GM12878 (cell line): ENCODE data around the gene COX6B2. TPM values are rescaled to one million over a fixed set of nuclear protein-coding genes. Genes with fewer than 3 reads are reported as not detected.

Experiments used
- ATAC-seq: fragments of 200-7000 bp; cut with Tn5 transposase; 3 replicates; pipeline ENCODE4 v1.9.1; 2020; ENCODE audit warnings: mild to moderate bottlenecking, moderate library complexity
- BruUV-seq: library from RNA; stranded (reverse); fragments of 400-500 nt; replicated peaks from 2 replicates; lab custom pipeline; 2021; lab: Mats Ljungman, UMichigan
- CTCF ChIA-PET: fragments of 300-600 bp; sonication (Branson Sonifier 250); formaldehyde crosslinking; extraction: SDS; loops from one replicate; lab custom pipeline; 2021; ENCODE audit warnings: inconsistent platforms; lab: Yijun Ruan, JAX
- POLR2A ChIA-PET: fragments of 350-600 bp; formaldehyde crosslinking; extraction: SDS; loops from one replicate; lab custom pipeline; 2021; ENCODE audit warnings: inconsistent platforms; lab: Charles Lee
- RAD21 ChIA-PET: fragments of 300-600 bp; sonication (Branson Sonifier 250); formaldehyde crosslinking; loops from one replicate; lab custom pipeline; 2023; ENCODE audit warnings: antibody characterized with exemption; ENCODE audit not compliant: unreplicated experiment; lab: Charles Lee
- SMC1A ChIA-PET: fragments of 300-600 bp; sonication (Branson Sonifier 250); formaldehyde crosslinking; loops from one replicate; lab custom pipeline; 2023; ENCODE audit not compliant: unreplicated experiment, uncharacterized antibody; lab: Charles Lee
- DNase-seq: peaks from one replicate; pipeline ENCODE4 v3.0.0-alpha.2; 2011; ENCODE audit warnings: low read depth, low spot score
- FAIRE-seq: peaks from 3 replicates; lab custom pipeline; 2011; peaks lifted over from hg19 to GRCh38; lab: Jason Lieb, UNC
- H2AFZ ChIP-seq: 2 replicates; pipeline ENCODE4 v1.6.0; 2011; ENCODE audit warnings: low read depth, low read length, control low read depth; ENCODE audit not compliant: control insufficient read depth
- H3K27ac ChIP-seq: 2 replicates; pipeline ENCODE4 v1.5.1; 2011; ENCODE audit warnings: control low read depth; ENCODE audit not compliant: control insufficient read depth, insufficient read depth
- H3K27me3 ChIP-seq, 2 experiments: replicated peaks in 1 of 2; 2 replicates each; pipeline versions ENCODE4 v1.6.0 to v1.6.1; 2011; ENCODE audit warnings: low read length in 1 of 2; ENCODE audit not compliant: control insufficient read depth in 2 of 2, insufficient read depth in 2 of 2
- H3K36me3 ChIP-seq, 2 experiments: 2 replicates each; pipeline ENCODE4 v1.5.1; 2011; ENCODE audit warnings: low read length in 1 of 2; ENCODE audit not compliant: control insufficient read depth in 2 of 2, insufficient read depth in 2 of 2
- H3K4me1 ChIP-seq: 2 replicates; pipeline ENCODE4 v1.6.1; 2011; ENCODE audit warnings: mild to moderate bottlenecking, low read length, moderate library complexity, mixed read lengths; ENCODE audit not compliant: control insufficient read depth, insufficient read depth
- H3K4me2 ChIP-seq: 2 replicates; pipeline ENCODE4 v1.6.0; 2011; ENCODE audit warnings: control low read depth; ENCODE audit not compliant: control insufficient read depth, insufficient read depth
- H3K4me3 ChIP-seq: fragments of 200-600 bp; sonication (generic); 2 replicates; pipeline ENCODE4 v1.5.1; 2016
- H3K79me2 ChIP-seq: 2 replicates; pipeline ENCODE4 v1.6.0; 2011; ENCODE audit warnings: low read length; ENCODE audit not compliant: control insufficient read depth, insufficient read depth
- H3K9ac ChIP-seq: 2 replicates; pipeline ENCODE4 v1.8.0; 2011; ENCODE audit warnings: low read length, control low read depth, mixed read lengths; ENCODE audit not compliant: control insufficient read depth, insufficient read depth
- H3K9me3 ChIP-seq: replicated peaks from 3 replicates; pipeline ENCODE4 v1.5.1; 2011; ENCODE audit warnings: mild to moderate bottlenecking, low read length; ENCODE audit not compliant: control insufficient read depth, insufficient read depth
- H4K20me1 ChIP-seq: 2 replicates; pipeline ENCODE4 v1.6.0; 2011; ENCODE audit not compliant: control insufficient read depth, insufficient read depth
- BACH1 ChIP-seq: fragments of 450-650 bp; IDR thresholded peaks from 2 replicates; pipeline ENCODE4 v1.6.1; 2017; ENCODE audit warnings: mild to moderate bottlenecking, borderline replicate concordance
- E2F8 ChIP-seq: fragments of 450-650 bp; IDR thresholded peaks from 2 replicates; pipeline ENCODE4 v1.6.1; 2018; ENCODE audit warnings: mild to moderate bottlenecking, low read depth, moderate library complexity; ENCODE audit not compliant: partially characterized antibody
- HDGF ChIP-seq: fragments of 450-650 bp; IDR thresholded peaks from 2 replicates; pipeline ENCODE4 v1.6.1; 2016; ENCODE audit warnings: antibody characterized with exemption
- MAX ChIP-seq: IDR thresholded peaks from 2 replicates; pipeline ENCODE4 v1.6.1; 2012; ENCODE audit warnings: low read depth, low read length, improper control_type of control experiment
- MYC ChIP-seq: IDR thresholded peaks from 2 replicates; pipeline ENCODE4 v1.6.1; 2011; ENCODE audit warnings: mild to moderate bottlenecking, low read length, moderate library complexity, inconsistent platforms; ENCODE audit not compliant: insufficient read depth, insufficient replicate concordance, insufficient read length, severe bottlenecking
- NKRF ChIP-seq: fragments of 450-650 bp; conservative IDR thresholded peaks from 2 replicates; pipeline ENCODE4 v1.6.1; 2017; ENCODE audit warnings: mild to moderate bottlenecking, moderate library complexity
- POLR2A ChIP-seq: IDR thresholded peaks from 2 replicates; pipeline ENCODE4 v1.6.1; 2011; ENCODE audit warnings: low read depth, mild to moderate bottlenecking, low read length
- RAD21 ChIP-seq: IDR thresholded peaks from 2 replicates; pipeline ENCODE4 v1.6.1; 2011; ENCODE audit warnings: mild to moderate bottlenecking, low read depth, low read length, moderate library complexity; ENCODE audit not compliant: insufficient read depth
- RAD51 ChIP-seq: fragments of 450-650 bp; IDR thresholded peaks from 2 replicates; pipeline ENCODE4 v1.6.1; 2016; ENCODE audit warnings: moderate library complexity, mild to moderate bottlenecking, inconsistent platforms
- ZBTB11 ChIP-seq: fragments of 450-650 bp; formaldehyde crosslinking; IDR thresholded peaks from 2 replicates; pipeline ENCODE4 v1.5.0; 2022; ENCODE audit warnings: mild to moderate bottlenecking, missing genetic modification characterization
- ZSCAN29 ChIP-seq: fragments of 450-650 bp; IDR thresholded peaks from 2 replicates; pipeline ENCODE4 v1.6.1; 2017; ENCODE audit warnings: mild to moderate bottlenecking, moderate library complexity
- WGBS: methylation state at CpG from one replicate; pipeline ENCODE4 v1.1.6; 2016; ENCODE audit warnings: low lambda C conversion rate; ENCODE audit not compliant: insufficient replicate concordance, insufficient coverage; ENCODE audit errors: missing lambda C conversion rate; 5-methylcytosine and 5-hydroxymethylcytosine counted together
- in situ Hi-C: fragments of 300-500 bp; cut with MboI; formaldehyde crosslinking; loops from 9 replicates; pipeline ENCODE4 v1.14.3; 2018; ENCODE audit warnings: mixed read lengths
- intact Hi-C: fragments of 100-400 bp; cut with micrococcal nuclease; formaldehyde crosslinking; loops from one replicate; pipeline ENCODE4 v1.14.2; 2022; ENCODE audit not compliant: unreplicated experiment
- polyA plus RNA-seq, 11 experiments: library from polyadenylated mRNA; depleted of rRNA in 4 of 11; unstranded in 6 of 11; stranded (reverse) in 5 of 11; fragments of >200 nt; fragmentation: Nextera tagmentation in 4 of 11; fragmentation: Illumina TruSeq in 1 of 11; extraction: Ambion mirVana in 4 of 11; extraction: Trizol in 1 of 11; gene quantifications; 1 replicate in 1 of 11; 2 replicates in 10 of 11; pipeline versions ENCODE4 v1.2.1 to v1.2.3, GENCODE V29; 2011 to 2016; ENCODE audit warnings: inconsistent platforms in 2 of 11, missing spikeins in 2 of 11, low read depth in 1 of 11
- total RNA-seq, 4 experiments: library from RNA; depleted of rRNA in 3 of 4; stranded (reverse); fragments of >200 nt in 3 of 4; fragmentation: Illumina TruSeq in 1 of 4; extraction: Trizol in 1 of 4; gene quantifications; 2 replicates each; pipeline versions ENCODE4 v1.2.1 to v1.2.3, GENCODE V29; 2013 to 2021

The COX6B2 gene
- total and polyA plus RNA-seq, 10 of the 15 experiments (the other 5 are each of a cell fraction or from before 2014, with no cell fraction given) = 0.05 to 0.08 (median 0.07) TPM; not detected in 6

GRCh38 chr19:55383279-55384130 lies 29.0 kb upstream of the COX6B2 start:
- Histone ChIP-seq H3K27me3 (no peaks in the 10 kb centered on the region), H3K4me2 (peak overlapping the region; percentile 74), H4K20me1 (peaks cover 11% of the 10 kb centered on the region), H3K9ac (peak overlapping the region; percentile 77), H3K4me3 (peak overlapping the region; percentile 72), H3K27ac (peak overlapping the region; percentile 89), H3K9me3 (no peaks in the 10 kb centered on the region), H3K4me1 (peaks cover 23% of the 10 kb centered on the region), H2AFZ (peak overlapping the region; percentile 26), H3K79me2 (peaks cover 34% of the 10 kb centered on the region), H3K36me3 (peaks cover 11 to 12% of the 10 kb centered on the region in 2 experiments; a peak in 3 of 4 replicates)
- FAIRE-seq (no peak), ATAC-seq (peak; percentile 7), DNase-seq (no peak)
- ChIA-PET SMC1A (interaction anchor here (0.8 to 3.1 kb wide), 8 partner anchors 20 to 242 kb away, joined by 3 to 22 read pairs (median 3); partner anchors contain the start of gene KMT5C), RAD21 (interaction anchor here (0.7 to 3.1 kb wide), 15 partner anchors 21 to 266 kb away, joined by 3 to 28 read pairs (median 4); partner anchors contain the start of genes FIZ1, ISOC2, KMT5C and PPP1R12C), POLR2A (interaction anchor here (0.5 to 3.1 kb wide), 14 partner anchors 23 to 271 kb away, joined by 3 to 26 read pairs (median 5); partner anchors contain the start of genes FIZ1, HSPBP1, KMT5C and PPP6R1), CTCF (interaction anchor here (0.5 to 3.4 kb wide), 14 partner anchors 14 to 223 kb away, joined by 3 to 49 read pairs (median 4); partner anchors contain the start of genes HSPBP1, KMT5C and PPP6R1)
- WGBS = 5% methylated on average over 48 of the region's 88 CpGs
- BruUV-seq = no TSS peak
- intact Hi-C loops = loop anchor here (5.0 to 10.0 kb wide), 3 partner anchors 81 to 769 kb away; partner anchors contain the start of gene PPP6R1
- in situ Hi-C loops = no loop called here
- 0 out of 2 replicates have a peak, but pooled peaks have one; percentile 32 for TF ChIP-seq RAD21
- TF ChIP-seq BACH1 = peak; percentile 38; the same call in 1 of the 2 replicates
- no peak for TF ChIP-seq ZBTB11 (CRISPR knock-in tag)
- peak; percentile 80 for TF ChIP-seq POLR2A
- TF ChIP-seq RAD51 = no peak
- TF ChIP-seq E2F8 = no peak
- peak; percentile 39; the same call in 1 of the 2 replicates for TF ChIP-seq MAX
- TF ChIP-seq NKRF = peak; percentile 35; the same call in 1 of the 2 replicates
- TF ChIP-seq MYC = peak; percentile 31
- no peak for TF ChIP-seq ZSCAN29
- TF ChIP-seq HDGF = 0 out of 2 replicates have a peak, but pooled peaks have one; percentile 33
